BLaER1 treated with 17β-estradiol and CSF1 and Interleukin-3, amounts not matched to agents 10 nM and 100 nM (cell line): ENCODE results near the gene HRAS.

Experiments
- H3K27ac ChIP-seq, 11 experiments: shearing (Covaris generic); formaldehyde crosslinking; 2 replicates each; pipeline ENCODE4 v1.8.1; 2022
- H3K27me3 ChIP-seq, 11 experiments: shearing (Covaris generic); formaldehyde crosslinking; 2 replicates each; pipeline ENCODE4 v1.8.1; 2022
- H3K36me3 ChIP-seq, 11 experiments: shearing (Covaris generic); formaldehyde crosslinking; 2 replicates each; pipeline ENCODE4 v1.8.1; 2022
- H3K4me1 ChIP-seq, 10 experiments: shearing (Covaris generic); formaldehyde crosslinking; 2 replicates each; pipeline ENCODE4 v1.8.1; 2022
- H3K4me2 ChIP-seq, 11 experiments: shearing (Covaris generic); formaldehyde crosslinking; 2 replicates each; pipeline ENCODE4 v1.8.1; 2022
- H3K4me3 ChIP-seq, 10 experiments: shearing (Covaris generic); formaldehyde crosslinking; 2 replicates each; pipeline ENCODE4 v1.8.1; 2022
- H3K9ac ChIP-seq, 11 experiments: shearing (Covaris generic); formaldehyde crosslinking; 2 replicates each; pipeline ENCODE4 v1.8.1; 2022
- H3K9me3 ChIP-seq, 11 experiments: shearing (Covaris generic); formaldehyde crosslinking; replicated peaks in 1 of 11; 2 replicates each; pipeline ENCODE4 v1.8.1; 2022
- H4K20me1 ChIP-seq, 11 experiments: shearing (Covaris generic); formaldehyde crosslinking; 2 replicates each; pipeline ENCODE4 v1.8.1; 2022
- Cebpa-rat ChIP-seq, 11 experiments: shearing (Covaris generic); IDR thresholded peaks; 2 replicates each; pipeline ENCODE4 v1.8.1; 2022

Gene HRAS

GRCh38 chr11:534396-535209 is 773 bp downstream of the HRAS start:
- H3K4me1 ChIP-seq, result peaks cover 42 to 56% (median 49%) of the 10 kb centered on the region in 10 experiments
- H3K27ac ChIP-seq, result peak overlapping the region; percentile 69 to 81 (median 77)
- TF ChIP-seq Cebpa-rat (IDR thresholded peaks at IDR 0.05), result no peak
- peak overlapping the region; percentile 78 to 97 (median 90) for H3K4me3 ChIP-seq
- H3K9ac ChIP-seq, result peak overlapping the region; percentile 83 to 94 (median 90)
- H3K4me2 ChIP-seq, result peak overlapping the region; percentile 75 to 98 (median 96)
- no peaks in the 10 kb centered on the region for H3K9me3 ChIP-seq
- peaks cover 38 to 52% (median 43%) of the 10 kb centered on the region in 11 experiments for H4K20me1 ChIP-seq
- H3K36me3 ChIP-seq, result peaks cover 24 to 41% (median 38%) of the 10 kb centered on the region in 11 experiments
- no peaks in the 10 kb centered on the region for H3K27me3 ChIP-seq

- no peaks in the 10 kb centered on the region for H3K9me3 ChIP-seq
- H3K9ac ChIP-seq, result peak overlapping the region; percentile 83 to 94 (median 90)
These were observed 1.6 kb downstream of the HRAS start for GRCh38 chr11:533586-534395.

DNA sequence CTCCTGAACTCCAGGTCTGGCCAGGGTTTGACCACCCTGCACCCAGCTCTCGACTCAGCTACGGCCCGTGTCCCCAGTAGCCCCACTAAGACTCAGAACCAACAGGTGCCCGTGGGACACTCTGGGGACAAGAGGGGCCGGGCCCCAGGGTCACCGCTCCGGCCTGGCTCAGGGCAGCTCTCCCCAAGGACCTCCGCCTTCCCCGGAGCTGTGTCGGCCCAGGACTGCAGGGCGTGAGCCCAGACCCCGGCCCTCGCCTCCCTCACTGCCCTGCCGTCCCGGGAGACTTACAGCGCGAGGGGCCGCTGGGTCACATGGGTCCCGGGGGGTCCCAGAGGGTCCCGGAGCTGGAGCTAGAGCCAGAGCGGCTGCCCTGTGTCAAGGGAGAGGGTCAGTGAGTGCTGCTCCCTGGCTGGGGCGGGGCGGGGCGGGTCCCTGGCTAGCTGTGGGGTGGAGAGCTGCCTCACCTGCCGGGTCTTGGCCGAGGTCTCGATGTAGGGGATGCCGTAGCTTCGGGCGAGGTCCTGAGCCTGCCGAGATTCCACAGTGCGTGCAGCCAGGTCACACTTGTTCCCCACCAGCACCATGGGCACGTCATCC is 2.3 kb downstream of the HRAS start:
- H3K27ac ChIP-seq, result no peak overlapping the region
- H3K27me3 ChIP-seq, result no peaks in the 10 kb centered on the region
- peaks cover 32 to 47% (median 42%) of the 10 kb centered on the region in 10 experiments for H3K4me1 ChIP-seq
- no peak for TF ChIP-seq Cebpa-rat (IDR thresholded peaks at IDR 0.05)
- H3K9ac ChIP-seq, result peak overlapping the region in 5 of 11 experiments; percentile 13 to 88 (median 25); a peak in 7 of 22 replicates
- H4K20me1 ChIP-seq, result peaks cover 38 to 59% (median 50%) of the 10 kb centered on the region in 11 experiments
- no peak overlapping the region for H3K4me3 ChIP-seq
- peak overlapping the region in 6 of 11 experiments; percentile 93 to 98 (median 96); a peak in 13 of 22 replicates for H3K4me2 ChIP-seq
- H3K36me3 ChIP-seq, result peaks cover 24 to 51% (median 42%) of the 10 kb centered on the region in 11 experiments
- H3K9me3 ChIP-seq, result no peaks in the 10 kb centered on the region

More at GRCh38 chr11:533586-534395, 1.6 kb downstream of the HRAS start:
- Histone ChIP-seq H3K27ac (peak overlapping the region in 5 of 11 experiments; percentile 69 to 79 (median 77); a peak in 5 of 22 replicates), H3K36me3 (peaks cover 24 to 49% (median 42%) of the 10 kb centered on the region in 11 experiments), H3K27me3 (no peaks in the 10 kb centered on the region), H3K4me2 (peak overlapping the region; percentile 75 to 98 (median 96)), H3K4me1 (peaks cover 39 to 54% (median 47%) of the 10 kb centered on the region in 10 experiments), H3K4me3 (peak overlapping the region; percentile 78 to 97 (median 90)), H4K20me1 (peaks cover 38 to 55% (median 50%) of the 10 kb centered on the region in 11 experiments)
- no peak for TF ChIP-seq Cebpa-rat (IDR thresholded peaks at IDR 0.05)

DNA sequence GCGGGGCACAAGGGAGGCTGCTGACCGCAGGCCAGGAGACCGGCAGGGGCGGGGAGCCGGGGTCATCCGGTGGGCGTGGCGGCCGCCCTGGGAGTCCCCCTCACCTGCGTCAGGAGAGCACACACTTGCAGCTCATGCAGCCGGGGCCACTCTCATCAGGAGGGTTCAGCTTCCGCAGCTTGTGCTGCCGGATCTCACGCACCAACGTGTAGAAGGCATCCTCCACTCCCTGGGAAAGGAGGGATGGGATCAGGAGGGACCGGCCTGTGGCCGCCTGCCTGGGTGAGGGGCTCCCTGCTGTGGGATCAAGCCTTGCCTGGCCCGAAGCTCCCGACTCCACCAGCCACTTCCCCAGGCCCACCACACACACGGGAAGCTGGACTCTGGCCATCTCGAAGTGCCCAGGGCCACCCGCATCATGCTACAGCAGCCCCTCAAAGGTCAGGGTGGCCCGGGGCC is 2.8 kb downstream of the HRAS start:
- Histone ChIP-seq H3K27me3 (no peaks in the 10 kb centered on the region), H3K9me3 (no peaks in the 10 kb centered on the region), H3K27ac (no peak overlapping the region), H3K4me2 (peak overlapping the region in 2 of 11 experiments; percentile 96 to 98; a peak in 5 of 22 replicates), H3K4me3 (no peak overlapping the region), H3K4me1 (peaks cover 27 to 42% (median 37%) of the 10 kb centered on the region in 10 experiments), H3K9ac (no peak overlapping the region; a peak in 1 of 22 replicates), H4K20me1 (peaks cover 38 to 59% (median 50%) of the 10 kb centered on the region in 11 experiments), H3K36me3 (peaks cover 24 to 51% (median 42%) of the 10 kb centered on the region in 11 experiments)
- TF ChIP-seq Cebpa-rat (IDR thresholded peaks at IDR 0.05), result no peak

- TF ChIP-seq Cebpa-rat (IDR thresholded peaks at IDR 0.05), result no peak
- no peaks in the 10 kb centered on the region for H3K9me3 ChIP-seq
- no peaks in the 10 kb centered on the region for H3K27me3 ChIP-seq
- H3K27ac ChIP-seq, result no peak overlapping the region
- peak overlapping the region in 1 of 11 experiments; percentile 96; a peak in 1 of 22 replicates for H3K4me2 ChIP-seq
- H4K20me1 ChIP-seq, result peaks cover 38 to 59% (median 50%) of the 10 kb centered on the region in 11 experiments
- 0 out of 22 replicates have a peak overlapping the region, but pooled peaks of 1 of the 11 experiments have one; percentile 6 for H3K9ac ChIP-seq
- peaks cover 24 to 51% (median 42%) of the 10 kb centered on the region in 11 experiments for H3K36me3 ChIP-seq
- no peak overlapping the region for H3K4me3 ChIP-seq
- peaks cover 23 to 37% (median 33%) of the 10 kb centered on the region in 10 experiments for H3K4me1 ChIP-seq
These were observed 3.4 kb downstream of the HRAS start for GRCh38 chr11:531919-532526.

GRCh38 chr11:530960-531831 is 4.2 kb downstream of the HRAS start:
- Histone ChIP-seq H3K9ac (0 out of 22 replicates have a peak overlapping the region, but pooled peaks of 1 of the 11 experiments have one; percentile 6), H3K36me3 (peaks cover 24 to 51% (median 42%) of the 10 kb centered on the region in 11 experiments), H3K27me3 (no peaks in the 10 kb centered on the region), H3K4me1 (peaks cover 15 to 28% (median 25%) of the 10 kb centered on the region in 10 experiments), H3K9me3 (no peaks in the 10 kb centered on the region), H3K4me3 (no peak overlapping the region), H4K20me1 (peaks cover 38 to 59% (median 50%) of the 10 kb centered on the region in 11 experiments), H3K27ac (no peak overlapping the region), H3K4me2 (no peak overlapping the region)
- TF ChIP-seq Cebpa-rat (IDR thresholded peaks at IDR 0.05), result no peak

DNA sequence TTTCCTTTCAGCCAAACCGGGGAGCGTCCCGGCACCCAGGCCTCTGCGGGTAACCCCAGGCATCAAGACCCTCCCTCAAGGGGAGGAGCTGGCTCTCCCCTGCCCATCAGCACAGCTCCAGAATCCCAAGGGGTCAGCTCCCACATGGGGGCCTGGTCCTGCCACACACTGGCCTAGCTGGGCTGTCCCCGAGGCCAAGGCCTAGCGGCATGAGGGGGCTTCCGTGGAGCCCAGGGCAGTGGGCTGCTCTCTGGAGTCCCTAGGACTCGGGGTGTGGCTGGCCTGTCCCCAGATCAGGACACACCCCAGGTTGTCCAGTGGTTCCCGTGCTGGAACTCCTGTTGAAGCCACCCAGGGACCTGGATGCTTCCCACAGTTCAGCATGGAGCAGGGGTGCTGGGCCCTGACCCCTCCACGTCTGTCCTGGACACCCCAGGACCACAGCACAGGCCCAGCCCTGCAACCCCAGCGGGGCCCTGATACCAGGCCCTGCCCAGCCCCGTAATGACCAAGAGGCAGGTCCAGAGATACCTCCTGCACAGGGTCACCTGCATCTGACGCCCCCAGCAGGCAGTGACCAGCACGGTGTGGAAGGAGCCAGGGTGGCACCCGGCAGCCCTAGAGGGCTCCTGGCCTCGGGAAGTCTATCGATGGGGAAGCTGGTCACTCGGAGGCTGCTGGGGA is 5.5 kb downstream of the HRAS start:
- Histone ChIP-seq H3K4me1 (peaks cover 10 to 24% (median 21%) of the 10 kb centered on the region in 10 experiments), H3K4me2 (no peak overlapping the region), H3K9ac (peak overlapping the region in 4 of 11 experiments; percentile 0 to 27 (median 20); a peak in 3 of 22 replicates), H3K27me3 (no peaks in the 10 kb centered on the region), H3K9me3 (no peaks in the 10 kb centered on the region), H4K20me1 (peaks cover 38 to 58% (median 48%) of the 10 kb centered on the region in 11 experiments), H3K36me3 (peaks cover 24 to 51% (median 42%) of the 10 kb centered on the region in 11 experiments), H3K4me3 (no peak overlapping the region), H3K27ac (no peak overlapping the region)
- TF ChIP-seq Cebpa-rat (IDR thresholded peaks at IDR 0.05), result no peak
